SK-N-SH (cell line): Measurements from ENCODE around the gene SGTB. TPM values are rescaled to one million over a fixed set of nuclear protein-coding genes. Genes with fewer than 3 reads are reported as not detected.

Experiments
- CTCF ChIA-PET: fragments of 300-600, 350-600 bp; formaldehyde crosslinking; extraction: SDS; loops from one replicate; lab custom pipeline; 2021; lab: Yijun Ruan, JAX
- POLR2A ChIA-PET: fragments of 350-600 bp; sonication (Branson Sonifier 250); formaldehyde crosslinking; extraction: SDS; loops from one replicate; lab custom pipeline; 2020; ENCODE audit warnings: antibody characterized with exemption, inconsistent platforms; lab: Yijun Ruan, JAX
- DNase-seq: peaks from one replicate; pipeline ENCODE4 v3.0.0; 2012
- H2AFZ ChIP-seq: fragments of 200-600 bp; sonication (generic); 2 replicates; pipeline ENCODE4 v1.8.1; 2016; ENCODE audit warnings: antibody characterized with exemption, mild to moderate bottlenecking, low read depth
- H3F3A ChIP-seq: fragments of 200-600 bp; sonication (generic); replicated peaks from 2 replicates; pipeline ENCODE3; 2016; ENCODE audit warnings: antibody characterized with exemption, mild to moderate bottlenecking; ENCODE audit not compliant: insufficient read depth
- H3K27ac ChIP-seq, 2 experiments: fragments of 200-500 bp in 1 of 2; fragments of 200-600 bp in 1 of 2; sonication (Bioruptor generic) in 1 of 2; sonication (generic), shearing (Covaris generic) in 1 of 2; 2 replicates each; pipeline versions ENCODE4 v1.5.1 to v1.6.1; 2014 to 2016; ENCODE audit warnings: low read depth in 2 of 2, inconsistent platforms in 1 of 2, low read length in 1 of 2, mild to moderate bottlenecking in 1 of 2, mixed read lengths in 1 of 2
- H3K27me3 ChIP-seq: fragments of 200-600 bp; sonication (generic), shearing (Covaris generic); 2 replicates; pipeline ENCODE4 v1.6.1; 2016; ENCODE audit warnings: mixed run types; ENCODE audit not compliant: insufficient read depth
- H3K36me3 ChIP-seq, 2 experiments: fragments of 200-500 bp in 1 of 2; fragments of 200-600 bp in 1 of 2; sonication (Bioruptor generic) in 1 of 2; sonication (generic) in 1 of 2; replicated peaks in 1 of 2; 2 replicates each; pipeline versions ENCODE3 to v1.5.1; 2014 to 2016; ENCODE audit warnings: low read length in 1 of 2, mild to moderate bottlenecking in 1 of 2; ENCODE audit not compliant: insufficient read depth in 2 of 2, control insufficient read depth in 1 of 2
- H3K4me1 ChIP-seq, 2 experiments: fragments of 200-500 bp in 1 of 2; fragments of 200-600 bp in 1 of 2; sonication (Bioruptor generic) in 1 of 2; sonication (generic), shearing (Covaris generic) in 1 of 2; 2 replicates each; pipeline versions ENCODE4 v1.5.1 to v1.6.1; 2014 to 2016; ENCODE audit warnings: low read depth in 1 of 2, low read length in 1 of 2, mixed run types in 1 of 2; ENCODE audit not compliant: insufficient read depth in 2 of 2, control insufficient read depth in 1 of 2
- H3K4me2 ChIP-seq: fragments of 200-600 bp; sonication (generic), shearing (Covaris generic); 2 replicates; pipeline ENCODE4 v1.6.1; 2017; ENCODE audit warnings: mixed run types
- H3K4me3 ChIP-seq, 2 experiments: fragments of 200-500 bp in 1 of 2; fragments of 200-600 bp in 1 of 2; sonication (Bioruptor generic) in 1 of 2; sonication (generic), shearing (Covaris generic) in 1 of 2; 2 replicates each; pipeline versions ENCODE4 v1.5.1 to v1.8.1; 2014 to 2016; ENCODE audit warnings: low read depth in 2 of 2, inconsistent platforms in 1 of 2, low read length in 1 of 2, mild to moderate bottlenecking in 1 of 2, mixed read lengths in 1 of 2, moderate library complexity in 1 of 2
- H3K79me2 ChIP-seq: fragments of 200-600 bp; sonication (generic); 2 replicates; pipeline ENCODE4 v1.8.1; 2017; ENCODE audit warnings: mild to moderate bottlenecking; ENCODE audit not compliant: insufficient read depth
- H3K9ac ChIP-seq: fragments of 200-600 bp; sonication (generic); 2 replicates; pipeline ENCODE4 v1.6.1; 2017; ENCODE audit warnings: mixed run types
- H3K9me2 ChIP-seq: fragments of 200-600 bp; sonication (generic); 2 replicates; pipeline ENCODE4 v1.6.1; 2017; ENCODE audit warnings: mixed run types
- H3K9me3 ChIP-seq: fragments of 200-600 bp; sonication (generic); 2 replicates; pipeline ENCODE4 v1.6.1; 2017; ENCODE audit warnings: mixed run types, mild to moderate bottlenecking, moderate library complexity
- H4K20me1 ChIP-seq: fragments of 200-600 bp; sonication (generic); 2 replicates; pipeline ENCODE4 v1.6.1; 2017; ENCODE audit warnings: mild to moderate bottlenecking, mixed run types; ENCODE audit not compliant: insufficient read depth
- CHD2 ChIP-seq: fragments of 150-350 bp; IDR thresholded peaks from 2 replicates; pipeline ENCODE4 v1.6.1; 2018; ENCODE audit warnings: low read length; ENCODE audit not compliant: partially characterized antibody
- CTCF ChIP-seq: fragments of 200-600 bp; sonication (generic); IDR thresholded peaks from 2 replicates; pipeline ENCODE4 v1.6.1; 2017; ENCODE audit warnings: antibody characterized with exemption, mild to moderate bottlenecking, moderate library complexity
- EP300 ChIP-seq, 2 experiments: IDR thresholded peaks; 2 replicates each; pipeline versions ENCODE4 v1.4.0 to v1.6.1; 2012; ENCODE audit warnings: borderline replicate concordance in 1 of 2, low read depth in 1 of 2, low read length in 1 of 2
- FOXJ3 ChIP-seq: sonication (generic); formaldehyde crosslinking; IDR thresholded peaks from 2 replicates; pipeline ENCODE4 v1.5.1; 2020; ENCODE audit warnings: mild to moderate bottlenecking, missing genetic modification reagents
- GATA2 ChIP-seq: sonication (generic); formaldehyde crosslinking; IDR thresholded peaks from 2 replicates; pipeline ENCODE4 v1.5.0; 2020; ENCODE audit warnings: mild to moderate bottlenecking, missing genetic modification reagents
- IRF3 ChIP-seq: fragments of 150-350 bp; IDR thresholded peaks from 2 replicates; pipeline ENCODE4 v1.6.1; 2016; ENCODE audit warnings: mild to moderate bottlenecking, low read depth, low read length
- JUND ChIP-seq: IDR thresholded peaks from 2 replicates; pipeline ENCODE4 v1.4.0; 2012
- MEF2A ChIP-seq: IDR thresholded peaks from 2 replicates; pipeline ENCODE4 v1.4.0; 2012; ENCODE audit warnings: low read depth, borderline replicate concordance
- MXI1 ChIP-seq: IDR thresholded peaks from 2 replicates; pipeline ENCODE4 v1.6.1; 2012; ENCODE audit warnings: mild to moderate bottlenecking, low read depth, low read length, improper control_type of control experiment
- NFIC ChIP-seq: IDR thresholded peaks from 2 replicates; pipeline ENCODE4 v1.4.0; 2012; ENCODE audit warnings: borderline replicate concordance
- POLR2AphosphoS5 ChIP-seq: IDR thresholded peaks from 2 replicates; pipeline ENCODE4 v1.6.1; 2012; ENCODE audit warnings: low read depth, low read length
- RAD21 ChIP-seq: IDR thresholded peaks from 2 replicates; pipeline ENCODE4 v1.6.1; 2012; ENCODE audit warnings: mild to moderate bottlenecking, low read length
- REST ChIP-seq: IDR thresholded peaks from 2 replicates; pipeline ENCODE4 v1.6.1; 2012; ENCODE audit warnings: mild to moderate bottlenecking, low read depth, low read length, moderate library complexity
- RXRA ChIP-seq: IDR thresholded peaks from 2 replicates; pipeline ENCODE4 v1.4.0; 2012; ENCODE audit warnings: low read depth, mild to moderate bottlenecking, borderline replicate concordance
- TAF1 ChIP-seq: IDR thresholded peaks from 2 replicates; pipeline ENCODE4 v1.6.1; 2012; ENCODE audit warnings: low read depth, mild to moderate bottlenecking, low read length, moderate library complexity, borderline replicate concordance
- TEAD4 ChIP-seq: IDR thresholded peaks from 2 replicates; pipeline ENCODE4 v1.4.0; 2012; ENCODE audit warnings: mild to moderate bottlenecking, borderline replicate concordance; ENCODE audit not compliant: insufficient read depth
- WGBS: methylation state at CpG from one replicate; pipeline ENCODE4 v1.1.6; 2017; ENCODE audit warnings: low lambda C conversion rate; 5-methylcytosine and 5-hydroxymethylcytosine counted together
- polyA plus RNA-seq, 3 experiments: library from polyadenylated mRNA; depleted of rRNA; stranded (reverse); fragments of >200 nt; gene quantifications; 2 replicates each; pipeline ENCODE4 v1.2.3, GENCODE V29; 2012

The SGTB gene
- polyA plus RNA-seq, 1 of the 3 experiments (the other 2 are of a cell fraction): 3.5 TPM

GRCh38 chr5:65695896-65696295 is 26.0 kb downstream of the SGTB start:
- Histone ChIP-seq H3K4me2 (no peak overlapping the region), H3K27ac (peak overlapping the region in 1 of 2 experiments; percentile 78; a peak in 1 of 4 replicates)
- no peak for TF ChIP-seq FOXJ3 (CRISPR knock-in tag)
- no peak for TF ChIP-seq CTCF
- TF ChIP-seq JUND: no peak
- no peak for TF ChIP-seq TAF1
- TF ChIP-seq POLR2AphosphoS5: no peak
- TF ChIP-seq RAD21: no peak
- TF ChIP-seq RXRA: no peak
- no peak for TF ChIP-seq TEAD4
- no peak for TF ChIP-seq REST
- TF ChIP-seq MEF2A: no peak
- TF ChIP-seq, all 33 proteins: peak for 0
- 94% methylated on average over 4 of the region's 4 CpGs for WGBS
- peaks cover 3% of the 10 kb centered on the region for H3F3A ChIP-seq
- H3K36me3 ChIP-seq: peaks cover 2 to 14% of the 10 kb centered on the region in 2 experiments
- no peaks in the 10 kb centered on the region for H3K9me2 ChIP-seq
- peaks cover 0 to 7% of the 10 kb centered on the region in 2 experiments; a peak in 3 of 4 replicates for H3K4me1 ChIP-seq
- no peak overlapping the region for H3K9ac ChIP-seq
- H3K9me3 ChIP-seq: no peaks in the 10 kb centered on the region
- POLR2A ChIA-PET: interaction anchor here (1.5 kb wide), 1 partner anchor 25 kb away, joined by 10 read pairs; the partner anchor contains the start of genes NLN and SGTB
- DNase-seq: no peak
- H3K4me3 ChIP-seq: no peak overlapping the region
- H3K27me3 ChIP-seq: no peaks in the 10 kb centered on the region
- H2AFZ ChIP-seq: no peak overlapping the region
- CTCF ChIA-PET: interaction anchor here (1.0 to 1.9 kb wide), 2 partner anchors 21 to 428 kb away, joined by 4 read pairs; no protein-coding TSS in a partner anchor
- no peaks in the 10 kb centered on the region for H4K20me1 ChIP-seq
- H3K79me2 ChIP-seq: no peaks in the 10 kb centered on the region

- Histone ChIP-seq H3K4me2 (no peak overlapping the region), H2AFZ (no peak overlapping the region), H3K9ac (no peak overlapping the region), H3K36me3 (peaks cover 2 to 14% of the 10 kb centered on the region in 2 experiments), H3K9me3 (no peaks in the 10 kb centered on the region), H3K9me2 (no peaks in the 10 kb centered on the region), H3K4me3 (no peak overlapping the region), H4K20me1 (no peaks in the 10 kb centered on the region), H3K27me3 (no peaks in the 10 kb centered on the region), H3K4me1 (peaks cover 0 to 7% of the 10 kb centered on the region in 2 experiments; a peak in 3 of 4 replicates), H3K27ac (peak overlapping the region in 1 of 2 experiments; percentile 78; a peak in 2 of 4 replicates), H3F3A (peaks cover 3% of the 10 kb centered on the region), H3K79me2 (no peaks in the 10 kb centered on the region)
- POLR2A ChIA-PET: interaction anchor here (0.5 to 1.5 kb wide), 2 partner anchors 26 to 666 kb away, joined by 5 to 10 read pairs; partner anchors contain the start of genes NLN and SGTB
- peak; percentile 62 for DNase-seq
- WGBS: 67% methylated on average over 4 of the region's 4 CpGs
- CTCF ChIA-PET: interaction anchor here (0.7 to 1.9 kb wide), 4 partner anchors 13 to 428 kb away, joined by 3 to 4 read pairs (median 4); no protein-coding TSS in a partner anchor
- TF ChIP-seq CHD2 (peak; percentile 66), FOXJ3 (CRISPR knock-in tag) (0 out of 2 replicates have a peak, but pooled peaks have one; percentile 39), EP300 (IDR thresholded peaks at IDR 0.05; ENCODE audit: borderline replicate concordance in 1 of 2, low read depth in 1 of 2, low read length in 1 of 2) (peak in 1 of 2 experiments; percentile 37; a peak in 1 of 4 replicates), NFIC (no peak), MXI1 (peak; percentile 93), POLR2AphosphoS5 (no peak), GATA2 (CRISPR knock-in tag) (0 out of 2 replicates have a peak, but pooled peaks have one; percentile 31), JUND (no peak), IRF3 (no peak), CTCF (no peak)
These were observed 26.6 kb downstream of the SGTB start for GRCh38 chr5:65695162-65695755.
